ENCODE measurements around the gene CTCFL.
"Not testable (repeated sequence)": the region's sequence is repeated elsewhere in the genome, so short reads cannot be mapped to it uniquely, and the experiment has no call there.

CTCFL gene

GRCh38 chr20:57476641-57477461 lies 48.1 kb downstream of the CTCFL start:
- no peak for DNase-seq

GRCh38 chr20:57476084-57476526 lies 48.8 kb downstream of the CTCFL start:
- no peak for DNase-seq

GRCh38 chr20:57475388-57476083 lies 49.4 kb downstream of the CTCFL start:
- no peak for DNase-seq

- no peak for DNase-seq
These were observed 50.1 kb downstream of the CTCFL start for GRCh38 chr20:57474816-57475215.

- DNase-seq = no peak
These were observed 50.7 kb downstream of the CTCFL start for GRCh38 chr20:57474205-57474604.

GRCh38 chr20:57473246-57474048 lies 51.5 kb downstream of the CTCFL start:
- DNase-seq = no peak

GRCh38 chr20:57472474-57472873 lies 52.5 kb downstream of the CTCFL start:
- not testable (repeated sequence) for DNase-seq

GRCh38 chr20:57471496-57472372 lies 53.2 kb downstream of the CTCFL start:
- DNase-seq = no peak

GRCh38 chr20:57470666-57471495 lies 54.1 kb downstream of the CTCFL start:
- no peak for DNase-seq

GRCh38 chr20:57470212-57470522 lies 54.8 kb downstream of the CTCFL start:
- DNase-seq = no peak

- no peak for DNase-seq
These were observed 55.3 kb downstream of the CTCFL start for GRCh38 chr20:57469418-57470211.

- DNase-seq = no peak
These were observed 56.2 kb downstream of the CTCFL start for GRCh38 chr20:57468523-57469417.

GRCh38 chr20:57467742-57468141 lies 57.2 kb downstream of the CTCFL start:
- DNase-seq = no peak

- DNase-seq = no peak
These were observed 59.0 kb downstream of the CTCFL start for GRCh38 chr20:57465943-57466342.

- no peak for DNase-seq
These were observed 59.5 kb downstream of the CTCFL start for GRCh38 chr20:57465486-57465885.

- DNase-seq = no peak
These were observed 60.2 kb downstream of the CTCFL start for GRCh38 chr20:57464642-57465211.

GRCh38 chr20:57462781-57463180 lies 62.2 kb downstream of the CTCFL start:
- no peak for DNase-seq

GRCh38 chr20:57461726-57462125 lies 63.2 kb downstream of the CTCFL start:
- DNase-seq = no peak

GRCh38 chr20:57460781-57461465 lies 64.0 kb downstream of the CTCFL start:
- no peak for DNase-seq
